ENCODE data around the gene GPC6.

Gene GPC6

GRCh38 chr13:93966267-93966936 lies 739.8 kb downstream of the GPC6 start:
- DNase-seq (ENCODE audit: low read depth in 2 of 2): no peak

DNA sequence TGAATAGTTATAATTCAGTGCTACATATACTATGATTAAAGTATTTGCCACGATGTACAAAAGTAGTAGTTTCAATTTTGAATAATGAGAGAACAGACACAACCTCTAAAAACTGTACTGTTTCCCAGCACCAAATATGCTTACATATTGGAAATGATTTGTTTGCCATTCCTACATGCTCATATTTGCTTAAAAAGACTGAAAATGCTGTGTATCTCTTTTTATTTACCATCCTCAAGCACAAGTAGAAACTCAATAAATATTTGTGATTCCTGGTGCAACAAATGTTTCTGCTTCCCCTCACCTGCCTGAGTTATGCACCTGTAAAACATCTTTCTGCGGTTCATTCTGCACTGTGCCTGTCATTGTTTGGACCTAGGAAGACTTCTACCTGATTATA lies 740.7 kb downstream of the GPC6 start:
- no peak for DNase-seq (ENCODE audit: low read depth in 2 of 2)

DNA sequence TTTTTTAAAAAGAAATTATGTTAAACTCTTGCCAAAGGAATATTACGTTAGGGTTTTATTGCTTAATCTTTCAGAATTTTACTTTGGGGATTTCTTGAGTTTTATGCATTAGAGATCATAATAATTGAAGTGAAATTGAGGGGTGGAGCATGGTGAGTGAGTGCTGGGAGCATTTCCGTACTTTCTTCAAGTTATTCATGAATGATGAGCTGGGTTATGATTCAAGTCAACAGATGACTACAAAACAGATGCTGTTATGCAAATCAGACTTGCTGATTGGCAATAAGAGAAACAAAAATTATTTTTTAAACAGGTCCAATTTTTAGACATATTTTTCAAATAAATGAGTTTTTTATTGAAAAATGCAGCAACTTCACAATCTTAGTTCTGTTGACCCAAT lies 748.6 kb downstream of the GPC6 start:
- no peak for DNase-seq (ENCODE audit: low read depth in 2 of 2)

- no peak for DNase-seq (ENCODE audit: low read depth in 2 of 2)
Observed at GRCh38 chr13:93976528-93976927, 749.9 kb downstream of the GPC6 start.

GRCh38 chr13:93977986-93978385 lies 751.4 kb downstream of the GPC6 start:
- DNase-seq (ENCODE audit: low read depth in 2 of 2): no peak

GRCh38 chr13:93981426-93981977 lies 754.9 kb downstream of the GPC6 start:
- no peak for DNase-seq (ENCODE audit: low read depth in 2 of 2)

DNA sequence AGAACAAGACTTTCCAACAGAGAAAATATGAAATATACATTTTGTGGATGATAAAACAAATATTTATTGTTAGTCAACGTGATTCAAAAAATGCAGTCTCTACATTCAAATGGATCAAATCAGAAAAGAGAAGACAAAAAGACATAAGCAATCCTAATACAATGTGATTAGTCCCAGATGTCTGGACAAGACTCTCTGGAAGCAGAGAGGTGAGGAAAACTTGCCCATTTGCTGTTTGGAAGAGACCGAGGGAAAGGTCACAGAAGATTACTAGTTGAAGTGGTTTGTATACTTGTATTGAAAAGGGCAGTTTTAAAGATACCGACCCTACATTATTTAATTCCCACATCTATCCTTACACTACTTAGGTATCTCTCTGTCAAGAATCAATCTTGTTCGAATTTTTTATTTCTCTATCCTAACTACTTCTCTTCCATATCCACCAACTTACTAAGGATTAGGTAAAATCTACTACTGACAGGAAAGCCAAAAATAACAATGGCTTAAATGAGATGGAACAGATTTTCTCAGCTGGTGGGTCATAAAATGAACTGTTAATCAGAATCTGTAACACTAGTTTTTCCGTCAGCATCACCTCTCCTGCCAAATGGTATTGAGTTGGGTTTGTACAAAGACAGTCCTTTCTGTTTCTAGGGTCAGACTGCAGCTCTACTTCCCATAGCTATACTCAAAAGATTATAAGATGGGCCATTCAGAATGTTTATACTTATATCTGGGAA lies 755.7 kb downstream of the GPC6 start:
- DNase-seq (ENCODE audit: low read depth in 2 of 2): no peak

DNA sequence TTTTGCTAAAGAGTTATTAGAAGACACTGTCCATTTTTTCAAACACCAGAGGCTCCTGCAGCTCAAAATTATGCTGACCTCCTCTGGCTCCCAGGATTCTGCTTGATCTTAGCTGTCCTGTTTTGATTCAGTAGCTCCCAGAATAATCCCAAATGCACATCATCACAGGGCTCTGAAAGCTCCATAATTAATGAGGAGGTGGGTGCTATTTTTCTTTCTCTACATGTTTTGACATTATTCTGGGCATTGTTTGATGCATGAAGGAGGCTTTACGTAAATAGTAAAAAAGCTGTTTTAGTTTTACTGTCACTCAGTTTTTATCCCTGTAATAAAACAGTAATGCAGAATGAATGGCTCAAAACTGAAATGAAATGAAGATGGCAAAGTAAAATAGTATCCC lies 757.4 kb downstream of the GPC6 start:
- no peak for DNase-seq (ENCODE audit: low read depth in 2 of 2)

DNA sequence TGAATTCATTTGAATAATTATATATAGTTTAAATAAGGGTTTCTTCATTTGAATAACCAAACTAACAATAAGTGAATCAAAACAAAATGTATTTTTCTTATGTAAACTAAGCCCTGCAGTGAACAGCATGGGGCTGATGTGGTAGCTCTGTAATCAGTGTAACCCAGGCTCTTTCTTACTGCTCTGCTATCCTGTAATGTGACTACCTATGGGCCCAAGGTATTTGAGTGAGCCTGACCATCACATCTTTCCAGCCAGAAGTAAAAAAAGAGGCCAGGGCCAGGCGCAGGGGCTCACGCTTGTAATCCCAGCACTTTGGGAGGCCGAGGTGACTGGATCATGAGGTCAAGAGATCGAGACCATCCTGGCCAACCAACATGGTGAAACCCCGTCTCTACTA lies 758.3 kb downstream of the GPC6 start:
- DNase-seq (ENCODE audit: low read depth in 2 of 2): no peak

DNA sequence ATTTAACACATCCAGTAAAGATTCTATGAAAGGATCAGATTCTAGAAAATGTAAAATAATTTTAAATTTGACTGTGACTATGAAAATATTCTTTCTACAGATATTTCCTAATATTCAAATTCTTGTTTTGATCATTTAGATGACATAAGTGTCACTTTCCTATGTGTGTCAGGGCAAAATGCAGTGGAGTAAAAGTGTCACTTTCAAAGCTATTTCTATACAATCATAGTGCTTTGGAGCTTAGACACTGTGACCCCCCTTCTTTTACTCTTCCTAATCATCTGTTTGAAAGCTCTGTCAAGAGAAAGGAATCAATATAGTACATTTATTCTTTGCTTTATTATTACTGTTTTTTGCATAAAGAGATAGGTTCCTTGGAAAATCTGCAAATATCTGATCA lies 760.9 kb downstream of the GPC6 start:
- DNase-seq (ENCODE audit: low read depth in 2 of 2): no peak

DNA sequence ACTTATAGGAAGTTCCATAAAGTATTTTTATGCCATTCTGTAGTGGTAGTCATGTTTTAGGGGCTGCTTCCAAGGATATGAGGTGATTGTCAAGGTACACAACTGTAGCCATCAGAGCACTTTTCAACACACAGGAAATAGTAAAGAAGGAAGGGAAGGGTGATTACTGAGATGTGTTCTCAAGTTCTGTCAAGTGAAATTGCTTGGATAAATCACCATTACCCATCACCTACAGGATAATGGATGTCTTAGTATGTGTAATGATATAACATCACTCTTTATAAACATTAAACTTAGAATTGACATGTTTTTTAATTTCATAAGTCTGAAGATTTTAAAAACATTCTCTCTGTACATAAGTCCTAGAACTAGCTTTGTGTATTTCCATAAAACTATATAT lies 765.0 kb downstream of the GPC6 start:
- no peak for DNase-seq (ENCODE audit: low read depth in 2 of 2)

GRCh38 chr13:93996481-93996880 lies 769.9 kb downstream of the GPC6 start:
- no peak for DNase-seq (ENCODE audit: low read depth in 2 of 2)

DNA sequence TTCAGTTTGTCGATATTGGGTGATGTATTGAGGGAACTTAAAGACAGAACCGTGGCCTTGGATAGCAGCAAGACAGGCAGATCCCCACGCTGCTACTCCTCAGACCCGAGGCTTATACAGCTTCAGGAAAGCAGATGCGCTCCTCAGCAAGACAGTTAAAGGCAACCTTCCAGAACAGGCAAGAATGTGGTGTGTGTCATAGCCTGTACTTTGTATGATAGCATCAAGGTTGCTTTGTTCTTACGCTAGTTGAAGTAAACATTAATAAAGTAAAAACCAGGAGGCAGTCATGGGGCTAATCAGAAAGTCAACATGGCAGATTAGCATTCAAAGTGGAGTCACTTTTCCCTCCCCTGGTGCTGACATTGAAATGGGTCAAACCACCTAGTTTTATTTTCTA lies 779.7 kb downstream of the GPC6 start:
- DNase-seq (ENCODE audit: low read depth in 2 of 2): no peak

GRCh38 chr13:94007072-94007471 lies 780.5 kb downstream of the GPC6 start:
- DNase-seq (ENCODE audit: low read depth in 2 of 2): no peak

DNA sequence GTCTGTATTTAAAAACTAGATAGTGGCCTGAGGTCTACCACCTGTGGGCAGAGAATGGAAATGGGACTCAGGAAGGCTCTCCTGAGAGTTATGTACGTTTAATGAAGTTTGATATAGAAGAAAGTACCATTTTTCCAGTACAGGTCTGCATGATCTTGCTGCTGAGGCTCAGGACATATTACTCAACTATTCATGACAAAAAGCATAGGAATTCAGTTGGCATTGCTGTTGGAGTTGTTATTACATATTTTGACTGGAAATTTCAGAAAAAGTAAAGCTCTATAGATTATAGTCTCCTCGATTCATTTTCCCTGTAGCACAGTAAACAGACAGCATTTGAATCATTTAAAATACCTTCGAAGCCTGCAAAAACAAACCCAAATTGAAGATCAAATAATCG lies 783.1 kb downstream of the GPC6 start:
- DNase-seq (ENCODE audit: low read depth in 2 of 2): no peak

DNA sequence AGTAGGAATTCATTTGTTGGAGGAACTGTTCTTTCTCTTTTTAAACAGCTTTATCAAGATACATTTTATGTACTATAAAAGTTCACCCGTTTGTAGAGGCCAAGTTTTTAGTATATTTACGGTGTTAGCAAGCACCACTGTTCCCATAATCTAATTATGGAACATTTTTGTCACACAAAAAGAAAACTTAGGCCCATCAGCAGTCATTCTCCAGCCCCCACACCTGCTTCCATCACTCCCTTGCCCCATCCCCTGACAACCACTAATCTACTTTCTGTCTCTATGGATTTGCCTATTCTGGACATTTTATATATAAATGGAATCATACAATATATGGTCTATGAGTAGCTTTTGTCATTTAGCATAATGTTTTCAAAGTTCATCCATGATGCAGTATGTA lies 787.9 kb downstream of the GPC6 start:
- no peak for DNase-seq (ENCODE audit: low read depth in 2 of 2)

GRCh38 chr13:94020426-94020825 lies 793.8 kb downstream of the GPC6 start:
- no peak for DNase-seq (ENCODE audit: low read depth in 2 of 2)

- DNase-seq (ENCODE audit: low read depth in 2 of 2): no peak
Observed at GRCh38 chr13:94020833-94021232, 794.2 kb downstream of the GPC6 start.

DNA sequence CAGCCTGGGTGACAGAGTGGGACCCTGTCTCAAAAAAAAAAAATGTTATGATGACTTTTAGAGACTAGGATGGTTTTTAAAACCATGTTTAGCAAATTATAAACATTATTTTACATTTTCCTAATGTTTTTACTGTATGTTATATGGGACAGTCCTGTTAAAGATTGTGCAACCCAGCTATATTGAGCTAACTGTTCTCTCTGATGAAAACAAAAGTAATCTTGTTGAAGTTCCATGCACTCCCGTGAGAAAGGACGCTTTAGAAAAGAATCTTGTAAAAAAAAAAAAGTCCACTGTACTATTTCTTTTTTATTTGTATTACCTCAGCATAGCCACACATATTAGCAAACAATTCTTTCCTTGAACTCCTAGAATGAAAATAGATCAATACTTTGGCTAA lies 801.6 kb downstream of the GPC6 start:
- DNase-seq (ENCODE audit: low read depth in 2 of 2): no peak

DNA sequence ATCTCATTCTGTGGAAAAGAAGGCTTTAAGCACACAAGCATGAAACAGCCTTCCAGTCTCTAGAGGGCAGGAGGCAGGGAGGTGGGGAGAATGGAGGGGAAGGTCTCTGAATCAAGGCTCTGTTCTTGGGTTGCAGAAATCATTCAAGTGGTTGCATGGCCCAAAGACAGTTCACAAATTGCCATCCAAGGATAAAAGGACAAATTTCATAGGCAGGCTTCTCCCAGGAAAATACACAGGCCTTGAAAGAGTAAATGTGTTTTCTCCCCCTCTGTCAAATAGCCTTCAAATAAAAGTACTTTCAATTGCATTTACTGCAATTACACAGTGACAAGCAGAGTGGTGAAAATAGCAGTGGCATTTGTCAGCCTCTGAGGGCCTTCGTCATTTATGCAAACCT lies 802.0 kb downstream of the GPC6 start:
- DNase-seq (ENCODE audit: low read depth in 2 of 2): no peak

DNA sequence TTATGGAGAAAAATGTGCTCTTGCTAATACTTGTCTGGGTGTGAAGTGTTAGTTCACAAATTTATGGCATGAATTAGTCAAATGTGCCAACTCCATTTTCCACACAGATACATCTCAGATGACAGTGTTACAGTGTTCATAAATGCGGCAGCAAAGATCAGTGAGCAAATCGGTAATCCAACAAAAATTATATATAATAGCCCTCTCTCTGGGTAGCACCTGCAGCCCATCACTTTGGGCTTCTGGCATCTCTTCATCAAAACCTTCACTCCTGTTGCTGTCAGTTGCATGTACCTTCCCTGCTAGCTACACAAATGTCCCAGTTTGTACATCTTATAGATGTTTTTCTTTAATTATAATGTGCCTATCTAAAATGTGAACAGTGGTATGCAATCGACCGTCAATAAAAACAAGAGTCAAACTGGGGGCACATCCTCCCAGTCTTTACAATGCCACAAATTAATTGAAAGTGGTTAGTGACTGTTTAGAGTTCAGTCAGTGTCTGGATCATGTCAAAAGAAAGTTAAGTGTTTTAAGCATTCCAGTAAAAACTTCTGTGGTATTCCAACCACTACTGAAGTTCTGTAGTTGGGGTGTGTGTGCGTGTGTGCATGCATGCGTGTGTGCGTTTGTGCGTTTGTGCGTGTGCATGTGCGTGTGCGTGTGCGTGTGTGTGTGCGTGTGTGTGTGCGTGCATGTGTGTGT lies 804.0 kb downstream of the GPC6 start:
- no peak for DNase-seq (ENCODE audit: low read depth in 2 of 2)

DNA sequence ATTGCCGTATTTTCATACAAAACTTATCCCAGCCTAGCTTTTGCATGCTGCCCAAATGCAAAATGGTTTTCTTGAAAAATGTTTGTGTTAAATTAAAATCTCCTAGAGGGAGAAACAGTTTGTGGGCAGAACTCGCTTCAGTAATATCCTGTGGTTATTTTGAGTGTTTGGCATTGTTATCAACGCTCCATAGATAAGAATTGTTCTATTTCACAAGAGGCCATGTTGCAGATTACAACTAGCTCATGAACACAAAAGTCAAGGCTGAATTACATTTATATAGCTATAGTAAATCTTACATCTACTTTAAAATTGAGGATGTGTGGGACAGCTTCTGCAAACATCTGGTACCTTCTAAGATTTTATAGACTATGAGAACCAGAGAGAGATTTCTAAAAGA lies 805.0 kb downstream of the GPC6 start:
- no peak for DNase-seq (ENCODE audit: low read depth in 2 of 2)

GRCh38 chr13:94033098-94033497 lies 806.5 kb downstream of the GPC6 start:
- no peak for DNase-seq (ENCODE audit: low read depth in 2 of 2)
